ENCODE results near the gene MGAT3. TPM values are rescaled to one million over a fixed set of nuclear protein-coding genes. Genes with fewer than 3 reads are reported as not detected.

The MGAT3 gene
- polyA plus RNA-seq, 1 of the 3 experiments (the other 2 are of a cell fraction), result 0.16 TPM

- POLR2A ChIA-PET, result interaction anchor here (1.6 to 1.7 kb wide), 2 partner anchors 17 to 184 kb away, joined by 6 to 14 read pairs; partner anchors contain the start of gene ATF4
- DNase-seq, result no peak
- Histone ChIP-seq H3K9me2 (no peaks in the 10 kb centered on the region), H3K79me2 (ENCODE audit: insufficient read depth) (peaks cover 35% of the 10 kb centered on the region), H3K36me3 (replicated peaks in 1 of 2; ENCODE audit: control insufficient read depth in 1 of 2, insufficient read depth in 2 of 2, low read length in 1 of 2) (peaks cover 4 to 22% of the 10 kb centered on the region in 2 experiments), H3F3A (replicated peaks; ENCODE audit: insufficient read depth) (no peaks in the 10 kb centered on the region), H3K27ac (ENCODE audit: low read depth in 2 of 2, low read length in 1 of 2) (no peak overlapping the region), H3K4me3 (ENCODE audit: low read depth in 2 of 2, low read length in 1 of 2) (peak overlapping the region; percentile 66), H3K4me2 (peak overlapping the region; percentile 82), H3K4me1 (ENCODE audit: control insufficient read depth in 1 of 2, insufficient read depth in 2 of 2, low read depth in 1 of 2, low read length in 1 of 2) (peaks cover 0 to 21% of the 10 kb centered on the region in 2 experiments; a peak in 2 of 4 replicates), H3K9me3 (no peaks in the 10 kb centered on the region), H3K27me3 (ENCODE audit: insufficient read depth) (no peaks in the 10 kb centered on the region), H2AFZ (ENCODE audit: low read depth) (no peak overlapping the region), H3K9ac (peak overlapping the region; percentile 73), H4K20me1 (ENCODE audit: insufficient read depth) (no peaks in the 10 kb centered on the region)
- WGBS (ENCODE audit: low lambda C conversion rate), result 0% methylated on average over 5 of the region's 18 CpGs
- TF ChIP-seq NRF1 (IDR thresholded peaks at IDR 0.05; ENCODE audit: low read depth, low read length) (no peak), GABPA (IDR thresholded peaks at IDR 0.05; ENCODE audit: low read depth) (no peak), GATA2 (CRISPR knock-in tag; IDR thresholded peaks at IDR 0.05) (no peak), PBX3 (IDR thresholded peaks at IDR 0.05) (no peak), FOSL2 (IDR thresholded peaks at IDR 0.05; ENCODE audit: borderline replicate concordance, low read depth) (no peak), CHD2 (IDR thresholded peaks at IDR 0.05; ENCODE audit: low read length, partially characterized antibody) (no peak), NFIC (IDR thresholded peaks at IDR 0.05; ENCODE audit: borderline replicate concordance) (no peak), SIN3A (IDR thresholded peaks at IDR 0.05; ENCODE audit: borderline replicate concordance, low read depth, low read length) (no peak)
- CTCF ChIA-PET, result interaction anchor here (1.3 kb wide), 1 partner anchor 26 kb away, joined by 3 read pairs; no protein-coding TSS in a partner anchor
Measured at GRCh38 chr22:39502789-39503409, 46.1 kb downstream of the MGAT3 start.

- TF ChIP-seq RXRA (IDR thresholded peaks at IDR 0.05; ENCODE audit: borderline replicate concordance, low read depth) (no peak), CHD2 (IDR thresholded peaks at IDR 0.05; ENCODE audit: low read length, partially characterized antibody) (no peak), EP300 (IDR thresholded peaks at IDR 0.05; ENCODE audit: borderline replicate concordance in 1 of 2, low read depth in 1 of 2, low read length in 1 of 2) (no peak), MAX (IDR thresholded peaks at IDR 0.05; ENCODE audit: low read depth) (no peak), TAF1 (IDR thresholded peaks at IDR 0.05; ENCODE audit: borderline replicate concordance, low read depth, low read length) (no peak), NFIC (IDR thresholded peaks at IDR 0.05; ENCODE audit: borderline replicate concordance) (no peak), USF2 (IDR thresholded peaks at IDR 0.05; ENCODE audit: borderline replicate concordance, low read depth, low read length) (no peak), IRF3 (IDR thresholded peaks at IDR 0.05; ENCODE audit: low read depth, low read length) (no peak), NRF1 (IDR thresholded peaks at IDR 0.05; ENCODE audit: low read depth, low read length) (no peak), SIN3A (IDR thresholded peaks at IDR 0.05; ENCODE audit: borderline replicate concordance, low read depth, low read length) (no peak), FOXJ3 (CRISPR knock-in tag; IDR thresholded peaks at IDR 0.05) (no peak), USF1 (IDR thresholded peaks at IDR 0.05; ENCODE audit: borderline replicate concordance, low read depth) (no peak), TCF12 (IDR thresholded peaks at IDR 0.05) (no peak), ZBTB33 (IDR thresholded peaks at IDR 0.05; ENCODE audit: borderline replicate concordance, low read depth) (no peak), FOSL2 (IDR thresholded peaks at IDR 0.05; ENCODE audit: borderline replicate concordance, low read depth) (no peak)
- H2AFZ ChIP-seq (ENCODE audit: low read depth), result no peak overlapping the region
- CTCF ChIA-PET, result interaction anchor here (1.3 to 2.7 kb wide), 2 partner anchors 11 to 26 kb away, joined by 3 to 15 read pairs; no protein-coding TSS in a partner anchor
- peaks cover 0 to 17% of the 10 kb centered on the region in 2 experiments; a peak in 2 of 4 replicates for H3K4me1 ChIP-seq (ENCODE audit: control insufficient read depth in 1 of 2, insufficient read depth in 2 of 2, low read depth in 1 of 2, low read length in 1 of 2)
- no peaks in the 10 kb centered on the region for H3K27me3 ChIP-seq (ENCODE audit: insufficient read depth)
- H3K4me2 ChIP-seq, result peak overlapping the region; percentile 82
- H3K27ac ChIP-seq (ENCODE audit: low read depth in 2 of 2, low read length in 1 of 2), result no peak overlapping the region
- H3K9ac ChIP-seq, result peak overlapping the region; percentile 73
- H3K9me3 ChIP-seq, result no peaks in the 10 kb centered on the region
- no peaks in the 10 kb centered on the region for H4K20me1 ChIP-seq (ENCODE audit: insufficient read depth)
- DNase-seq, result no peak
- no peaks in the 10 kb centered on the region for H3F3A ChIP-seq (replicated peaks; ENCODE audit: insufficient read depth)
- no peaks in the 10 kb centered on the region for H3K9me2 ChIP-seq
- 71% methylated on average over 6 of the region's 6 CpGs for WGBS (ENCODE audit: low lambda C conversion rate)
- H3K79me2 ChIP-seq (ENCODE audit: insufficient read depth), result peaks cover 38% of the 10 kb centered on the region
- H3K36me3 ChIP-seq (replicated peaks in 1 of 2; ENCODE audit: control insufficient read depth in 1 of 2, insufficient read depth in 2 of 2, low read length in 1 of 2), result peaks cover 4 to 27% of the 10 kb centered on the region in 2 experiments
- H3K4me3 ChIP-seq (ENCODE audit: low read depth in 2 of 2, low read length in 1 of 2), result peak overlapping the region; percentile 66; a peak in 3 of 4 replicates
- POLR2A ChIA-PET, result no interaction called here
Measured at GRCh38 chr22:39503630-39504029, 46.8 kb downstream of the MGAT3 start.

Data from SK-N-SH (cell line).